T follicular helper cell (primary cell): ENCODE data around the gene EPC1.

ENCODE experiments used
- DNase-seq: peaks from one replicate; pipeline ENCODE4 v3.0.0-alpha.2; 2020; ENCODE audit warnings: low read depth

The EPC1 gene

GRCh38 chr10:32337350-32337749 is 9.6 kb downstream of the EPC1 start:
- DNase-seq: no peak

DNA sequence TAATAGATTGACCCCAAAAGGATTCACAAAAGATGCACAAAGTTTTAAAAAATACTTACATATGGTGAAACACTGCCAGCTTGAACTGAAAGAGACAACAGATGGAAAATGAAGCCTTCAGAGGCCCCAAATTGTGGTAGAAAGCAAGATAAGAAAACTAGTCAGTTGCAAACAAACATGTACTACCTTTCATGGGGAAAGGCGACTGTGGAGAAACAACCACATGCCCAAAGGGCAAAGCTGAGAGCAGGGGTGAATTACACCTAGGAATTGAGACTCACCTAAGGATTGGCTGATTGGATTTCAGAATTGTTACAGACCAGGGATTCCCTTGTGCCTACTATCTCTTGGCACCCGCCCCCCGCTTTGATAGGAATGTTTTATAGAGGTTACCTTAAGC is 13.1 kb downstream of the EPC1 start:
- DNase-seq: no peak

DNA sequence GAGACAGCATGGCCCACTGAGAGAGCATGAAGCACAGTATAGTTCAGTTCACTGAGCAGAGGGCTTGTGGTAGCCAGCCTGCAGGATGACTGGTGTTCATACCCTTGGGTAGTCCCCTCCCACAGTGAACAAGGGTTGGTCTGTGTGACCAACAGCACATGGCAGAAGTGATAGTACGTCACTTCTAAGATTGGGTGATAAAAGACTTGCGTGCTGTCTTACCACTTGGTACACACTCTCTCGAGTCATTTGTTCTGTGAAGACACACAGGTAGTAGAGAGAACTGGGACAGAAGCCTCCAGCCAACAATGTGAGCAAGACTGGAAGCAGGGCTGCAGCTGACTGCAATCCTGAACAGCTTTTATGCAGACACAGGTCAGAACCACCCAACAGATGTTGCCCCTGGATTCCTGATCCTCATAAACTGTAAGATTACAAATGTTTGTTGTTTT is 14.6 kb downstream of the EPC1 start:
- DNase-seq: peak; percentile 62

DNA sequence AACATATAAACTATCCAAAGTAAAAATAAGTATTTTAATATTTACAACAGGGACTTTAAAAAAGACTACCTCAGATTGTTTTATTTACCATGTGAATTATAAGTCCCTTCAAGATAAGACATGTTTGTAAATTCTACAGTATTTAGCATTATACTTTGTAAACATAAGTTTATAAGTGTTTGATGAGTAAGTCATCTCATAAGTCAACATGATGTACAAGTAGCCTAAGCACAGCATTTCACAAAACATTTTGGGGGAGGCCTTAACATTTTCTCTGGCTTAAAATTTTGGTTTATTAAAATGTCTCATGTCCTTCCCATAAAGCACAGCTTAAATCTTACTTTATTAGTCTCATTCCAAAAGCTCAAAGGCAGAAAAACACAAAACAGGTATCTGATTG is 15.4 kb downstream of the EPC1 start:
- no peak for DNase-seq

- no peak for DNase-seq
Measured at GRCh38 chr10:32330214-32330613, 16.7 kb downstream of the EPC1 start.

DNA sequence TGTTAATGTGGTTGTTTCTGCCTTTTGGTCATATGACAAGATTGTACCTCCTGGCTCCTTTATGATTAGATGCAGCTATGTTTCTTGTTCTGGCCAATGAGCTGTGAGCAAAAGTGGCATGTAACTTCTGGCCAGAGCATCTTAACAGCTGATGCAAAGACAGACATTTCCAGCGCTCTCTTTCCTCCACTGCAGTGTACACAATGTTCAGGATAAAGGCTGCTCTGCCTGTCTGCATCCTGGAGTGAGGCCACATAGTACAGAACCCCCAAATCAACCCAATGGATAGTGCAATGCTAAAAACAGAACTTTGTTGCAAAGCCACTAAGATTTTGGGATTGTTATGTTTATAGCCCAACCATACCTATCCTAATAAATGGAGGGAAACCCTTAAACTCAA is 17.9 kb downstream of the EPC1 start:
- no peak for DNase-seq

DNA sequence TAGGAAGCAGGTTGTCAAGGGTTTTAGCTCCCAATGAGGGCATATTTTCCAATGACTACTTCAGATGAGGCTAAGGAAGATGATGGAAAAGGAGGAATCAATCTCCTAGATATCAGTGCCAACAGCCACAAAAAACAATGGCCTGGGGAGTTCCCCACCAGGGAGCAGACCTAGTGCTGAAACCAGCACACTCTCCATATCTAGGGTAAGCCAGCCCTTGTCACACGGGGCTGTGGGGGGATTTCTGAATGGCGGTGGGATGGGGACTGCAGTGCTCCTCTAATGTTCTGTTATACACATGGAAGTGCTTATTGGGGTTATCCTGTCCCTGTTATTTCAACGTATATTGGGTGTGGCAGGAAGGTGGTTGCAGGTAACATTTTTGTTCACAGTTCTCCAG is 18.5 kb downstream of the EPC1 start:
- DNase-seq: no peak

GRCh38 chr10:32327364-32327691 is 19.6 kb downstream of the EPC1 start:
- DNase-seq: no peak

DNA sequence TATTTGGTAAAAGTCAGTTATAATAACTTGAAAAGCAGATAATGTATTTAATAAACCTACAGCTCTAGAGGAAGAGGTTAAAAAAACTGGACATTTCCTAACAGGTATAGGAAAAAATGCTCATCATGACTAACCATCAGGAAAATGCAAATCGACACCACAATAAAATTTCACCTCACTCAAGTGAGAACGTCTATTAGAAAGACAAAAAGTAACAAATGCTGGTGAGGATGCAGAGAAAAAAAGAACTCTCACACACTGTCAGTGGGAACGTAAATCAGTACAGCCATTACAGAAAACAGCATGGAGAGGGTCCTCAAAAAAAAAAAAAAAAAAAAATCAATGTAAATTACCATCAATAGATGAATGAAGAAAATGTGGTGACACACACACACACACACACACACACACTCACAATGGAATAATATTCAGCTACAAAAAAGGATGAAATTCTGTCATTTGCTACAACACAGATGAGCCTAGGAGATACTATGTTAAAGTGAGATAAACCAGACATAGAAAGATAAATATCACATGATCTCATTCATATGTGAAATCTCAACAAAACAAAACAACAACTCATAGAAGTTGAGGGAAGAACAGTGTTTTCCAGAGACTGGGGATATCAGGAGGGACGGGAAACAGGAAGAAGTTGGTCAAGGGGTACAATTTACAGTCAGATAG is 20.1 kb downstream of the EPC1 start:
- DNase-seq: no peak

- no peak for DNase-seq
Measured at GRCh38 chr10:32326119-32326518, 20.8 kb downstream of the EPC1 start.

DNA sequence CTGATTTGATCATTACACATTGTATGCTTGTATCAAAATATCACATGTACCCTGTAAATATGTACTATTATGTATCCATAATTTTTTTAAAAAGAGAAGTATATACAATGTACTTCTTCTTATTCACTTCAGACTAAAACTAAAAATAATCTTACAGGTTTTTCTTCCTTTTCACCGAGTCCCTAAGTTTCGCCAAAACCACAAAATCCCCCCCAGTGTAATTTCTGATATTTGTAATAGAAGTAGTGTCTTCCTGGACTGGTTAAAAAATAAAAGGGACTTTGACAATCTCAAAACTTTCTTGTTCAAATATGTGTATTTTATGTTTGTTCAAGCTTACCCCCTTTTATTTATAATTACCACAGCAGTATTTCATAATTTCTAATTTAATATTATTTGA is 23.9 kb downstream of the EPC1 start:
- DNase-seq: no peak

DNA sequence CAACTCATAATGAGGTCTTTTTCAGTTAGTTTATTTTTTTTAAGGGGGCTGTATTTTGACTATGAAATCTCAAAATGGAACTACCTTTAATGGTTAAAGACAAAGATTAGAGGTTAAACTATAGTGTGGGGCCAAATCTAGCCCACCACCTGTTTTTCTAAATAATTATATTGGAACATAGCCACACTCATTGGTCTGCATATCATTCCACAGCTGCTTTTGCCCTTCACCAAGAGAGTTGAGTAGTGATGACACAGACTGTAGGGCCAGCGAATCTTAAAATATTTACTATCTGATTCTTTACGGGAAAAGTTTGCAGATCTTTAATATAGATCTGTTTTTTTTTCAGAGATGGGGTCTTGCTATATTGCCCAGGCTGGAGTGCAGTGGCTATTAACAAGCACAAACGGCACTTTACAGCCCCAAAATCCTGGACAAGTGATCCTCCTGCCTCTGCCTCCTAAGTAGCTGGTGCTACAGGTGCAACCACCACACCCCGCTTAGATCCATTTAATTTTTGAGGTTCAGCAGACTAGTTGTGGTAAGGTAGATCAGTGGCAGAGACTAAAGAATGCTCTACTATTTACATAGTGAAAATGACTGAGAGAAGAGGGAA is 25.8 kb downstream of the EPC1 start:
- no peak for DNase-seq

- DNase-seq: no peak
Measured at GRCh38 chr10:32318476-32318896, 28.5 kb downstream of the EPC1 start.

DNA sequence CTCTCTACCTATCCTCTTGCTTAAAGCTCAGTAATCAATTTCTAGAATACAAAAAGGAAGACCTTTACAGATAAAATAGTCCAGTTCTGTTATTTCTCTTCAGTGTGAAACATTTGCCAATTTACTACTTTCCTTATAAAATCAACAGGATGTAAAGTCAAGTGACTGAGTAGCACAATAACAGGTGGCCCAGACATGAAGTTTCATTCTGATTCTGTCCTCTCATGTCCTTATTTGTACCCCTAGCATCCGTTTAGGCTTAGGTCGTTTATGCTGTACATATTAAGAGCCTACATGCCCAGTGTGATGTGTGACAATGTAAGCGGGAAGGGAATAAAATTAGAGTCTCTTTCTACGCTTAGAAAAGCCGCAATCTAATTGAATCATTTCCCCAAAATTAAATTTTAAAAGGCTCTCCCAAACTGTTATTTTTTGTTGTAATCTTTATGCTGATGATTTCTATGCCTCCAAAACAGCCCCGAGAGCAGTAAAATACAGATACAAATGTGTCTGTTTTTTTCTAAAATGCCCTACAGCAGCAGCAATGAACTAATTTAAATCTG is 29.1 kb downstream of the EPC1 start:
- DNase-seq: no peak

GRCh38 chr10:32315424-32315823 is 31.5 kb downstream of the EPC1 start:
- no peak for DNase-seq

DNA sequence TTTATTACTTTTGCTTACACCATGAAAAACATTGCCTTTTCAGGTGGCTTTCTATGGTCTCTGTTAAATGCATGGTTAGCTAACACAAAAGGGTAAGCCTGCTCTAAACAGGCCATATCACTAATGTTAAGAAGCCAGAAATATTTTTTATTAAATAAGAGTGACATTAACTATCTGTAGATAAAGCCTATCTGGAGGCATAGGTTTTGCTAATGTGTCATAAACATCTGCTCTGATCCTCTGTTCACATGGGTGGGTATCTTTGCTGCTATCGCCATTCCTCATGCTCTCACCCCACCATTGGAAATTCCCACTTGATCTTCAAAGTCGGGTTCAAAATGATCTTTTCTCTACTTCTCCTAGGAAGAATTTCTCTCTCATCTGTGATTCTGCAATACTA is 32.4 kb downstream of the EPC1 start:
- DNase-seq: no peak

GRCh38 chr10:32308027-32308603 is 38.8 kb downstream of the EPC1 start:
- DNase-seq: no peak

- DNase-seq: no peak
Measured at GRCh38 chr10:32307609-32308008, 39.3 kb downstream of the EPC1 start.

DNA sequence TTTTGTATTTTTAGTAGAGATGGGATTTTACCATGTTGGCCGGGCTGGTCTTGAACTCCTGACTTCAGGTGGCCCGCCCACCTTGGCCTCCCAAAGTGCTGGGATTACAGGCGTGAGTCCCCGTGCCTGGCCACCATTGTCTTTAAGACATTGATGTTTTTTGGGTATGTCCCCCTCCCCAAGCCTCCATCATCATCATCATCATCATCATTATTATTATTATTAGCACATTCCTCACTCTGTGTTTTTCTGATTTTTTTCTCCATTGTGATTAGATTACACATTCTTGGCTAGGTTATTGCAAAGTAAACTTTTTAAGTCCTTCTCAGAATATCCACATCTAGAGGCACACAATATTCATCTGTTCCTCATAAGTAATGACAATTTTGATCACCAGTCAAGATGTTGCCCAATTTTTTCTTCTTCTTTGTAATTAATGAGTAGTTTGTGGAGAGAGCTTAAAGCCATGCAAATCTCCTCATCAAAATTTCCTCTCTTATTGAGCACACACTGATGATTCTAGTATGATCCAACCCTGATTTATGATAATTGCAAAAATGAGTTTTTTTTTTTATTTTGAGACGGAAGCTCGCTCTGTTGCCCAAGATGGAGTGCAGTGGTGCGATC is 47.5 kb downstream of the EPC1 start:
- DNase-seq: no peak

DNA sequence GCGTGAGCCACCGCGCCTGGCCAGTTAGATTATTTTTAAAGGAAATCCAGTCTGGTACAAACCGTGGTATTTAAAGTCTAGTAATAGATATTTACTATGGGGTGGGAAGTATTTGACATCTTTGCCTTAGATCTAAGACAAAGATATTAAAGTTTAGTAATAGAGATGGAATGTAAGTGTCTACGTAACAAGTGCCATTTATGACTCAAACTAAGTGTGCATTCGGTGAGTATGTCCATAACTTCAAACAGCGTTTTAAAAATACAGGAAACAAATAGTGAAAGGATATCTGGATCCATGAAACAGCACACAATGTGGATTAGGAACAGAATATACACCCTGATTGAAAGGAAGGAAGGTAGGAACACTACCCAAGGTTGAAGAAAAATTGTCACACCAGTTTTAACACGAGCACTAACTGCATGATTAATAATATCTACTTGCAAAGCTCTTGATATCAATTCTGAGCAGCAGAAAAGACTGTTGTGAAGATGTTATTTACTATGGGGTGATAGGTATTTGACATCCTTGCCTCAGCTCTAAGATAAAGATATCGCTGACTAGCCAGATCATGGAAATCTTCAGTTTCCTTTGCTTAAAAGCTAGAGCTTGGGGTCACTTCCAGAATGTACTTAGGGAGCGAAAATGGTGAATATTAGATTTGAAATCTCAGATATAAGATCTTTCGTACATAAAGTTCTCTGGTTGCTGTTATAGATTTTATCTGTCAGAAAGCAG is 48.7 kb downstream of the EPC1 start:
- DNase-seq: no peak

GRCh38 chr10:32295027-32295426 is 51.9 kb downstream of the EPC1 start:
- DNase-seq: no peak

GRCh38 chr10:32293581-32293980 is 53.4 kb downstream of the EPC1 start:
- no peak for DNase-seq
